GM12874 (cell line): ENCODE results near the gene TRAPPC10.

Source experiments
- TF ChIP-seq, protein P1 (sequence below): IDR thresholded peaks from 2 replicates; pipeline ENCODE4 v1.5.1; 2011; ENCODE audit warnings: low read depth, mild to moderate bottlenecking, control low read depth, low read length, moderate library complexity; ENCODE audit not compliant: insufficient read depth

TRAPPC10 gene

GRCh38 chr21:43997766-43998742 lies 14.1 kb upstream of the TRAPPC10 start:
- TF ChIP-seq, protein P1, sequence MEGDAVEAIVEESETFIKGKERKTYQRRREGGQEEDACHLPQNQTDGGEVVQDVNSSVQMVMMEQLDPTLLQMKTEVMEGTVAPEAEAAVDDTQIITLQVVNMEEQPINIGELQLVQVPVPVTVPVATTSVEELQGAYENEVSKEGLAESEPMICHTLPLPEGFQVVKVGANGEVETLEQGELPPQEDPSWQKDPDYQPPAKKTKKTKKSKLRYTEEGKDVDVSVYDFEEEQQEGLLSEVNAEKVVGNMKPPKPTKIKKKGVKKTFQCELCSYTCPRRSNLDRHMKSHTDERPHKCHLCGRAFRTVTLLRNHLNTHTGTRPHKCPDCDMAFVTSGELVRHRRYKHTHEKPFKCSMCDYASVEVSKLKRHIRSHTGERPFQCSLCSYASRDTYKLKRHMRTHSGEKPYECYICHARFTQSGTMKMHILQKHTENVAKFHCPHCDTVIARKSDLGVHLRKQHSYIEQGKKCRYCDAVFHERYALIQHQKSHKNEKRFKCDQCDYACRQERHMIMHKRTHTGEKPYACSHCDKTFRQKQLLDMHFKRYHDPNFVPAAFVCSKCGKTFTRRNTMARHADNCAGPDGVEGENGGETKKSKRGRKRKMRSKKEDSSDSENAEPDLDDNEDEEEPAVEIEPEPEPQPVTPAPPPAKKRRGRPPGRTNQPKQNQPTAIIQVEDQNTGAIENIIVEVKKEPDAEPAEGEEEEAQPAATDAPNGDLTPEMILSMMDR, result no peak

- TF ChIP-seq, protein P1, result no peak
These were observed 11.7 kb upstream of the TRAPPC10 start for GRCh38 chr21:44000360-44000759.

DNA sequence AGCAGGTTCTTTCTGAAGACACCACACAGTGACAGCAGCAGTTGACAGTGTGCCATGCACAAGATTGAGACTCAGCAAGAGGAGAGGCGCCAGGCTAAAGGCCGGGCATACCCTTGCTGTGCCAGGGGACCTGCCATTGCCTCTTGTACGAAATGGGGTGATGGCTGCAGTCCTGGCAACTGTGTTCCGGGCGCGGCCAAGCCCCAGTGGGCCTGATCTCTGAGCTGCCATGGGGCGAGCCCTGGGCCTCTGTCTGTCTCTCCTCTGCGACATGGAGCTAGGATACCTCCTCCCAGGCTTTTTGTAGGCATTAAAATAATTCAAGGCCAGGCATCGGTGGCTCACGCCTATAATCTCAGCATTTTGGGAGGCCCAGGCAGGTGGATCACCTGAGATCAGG lies 9.6 kb upstream of the TRAPPC10 start:
- TF ChIP-seq, protein P1, result no peak

DNA sequence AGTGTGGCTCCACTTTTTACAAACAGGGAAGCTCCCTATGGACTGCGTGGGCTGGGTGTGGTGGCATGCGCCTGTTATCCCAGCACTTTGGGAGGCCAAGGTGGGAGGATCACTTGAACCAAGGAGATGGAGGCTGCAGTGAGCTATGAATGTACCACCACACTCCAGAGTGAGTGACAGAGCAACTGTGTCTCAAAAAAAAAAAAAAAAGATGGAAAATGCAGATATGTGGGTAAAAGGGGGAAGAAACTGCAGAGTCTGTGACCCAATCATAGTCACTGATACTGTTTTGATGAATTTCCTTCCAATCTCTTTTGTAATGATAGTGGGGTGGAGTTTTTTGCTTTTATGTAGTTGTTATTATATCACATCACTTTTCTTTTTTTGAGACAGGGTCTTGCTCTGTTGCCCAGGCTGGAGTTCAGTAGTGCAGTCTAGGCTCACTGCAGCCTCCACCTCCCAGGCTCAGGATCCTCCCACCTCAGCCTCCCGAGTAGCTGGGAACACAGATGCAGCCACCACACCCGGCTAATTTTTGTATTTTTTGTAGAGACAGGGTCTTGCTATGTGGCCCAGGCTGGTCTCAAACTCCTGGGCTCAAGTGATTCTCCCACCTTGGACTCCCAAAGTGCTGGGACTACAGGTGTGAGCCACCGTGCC lies 8.7 kb upstream of the TRAPPC10 start:
- TF ChIP-seq, protein P1, result no peak

GRCh38 chr21:44005071-44005470 lies 7.0 kb upstream of the TRAPPC10 start:
- TF ChIP-seq, protein P1, result no peak

DNA sequence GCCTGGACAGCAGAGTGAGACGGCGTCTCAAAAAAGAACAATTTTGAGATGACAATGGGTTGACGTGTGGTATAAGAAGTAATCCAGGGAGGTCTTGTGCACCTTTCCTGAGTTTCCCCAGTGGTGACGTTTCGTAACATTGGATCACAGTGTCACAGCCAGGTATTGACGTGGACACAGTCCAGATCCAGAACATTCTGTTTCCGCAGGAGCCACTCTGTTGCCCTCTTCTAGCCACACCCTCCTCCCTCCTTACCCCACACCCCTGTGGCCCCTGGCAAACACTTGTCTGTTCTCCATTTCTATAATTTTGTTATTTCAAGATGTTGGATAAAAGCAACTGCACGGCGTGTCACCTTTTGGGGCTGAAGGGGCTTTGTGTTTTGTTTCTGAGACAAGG lies 6.5 kb upstream of the TRAPPC10 start:
- TF ChIP-seq, protein P1, result no peak

DNA sequence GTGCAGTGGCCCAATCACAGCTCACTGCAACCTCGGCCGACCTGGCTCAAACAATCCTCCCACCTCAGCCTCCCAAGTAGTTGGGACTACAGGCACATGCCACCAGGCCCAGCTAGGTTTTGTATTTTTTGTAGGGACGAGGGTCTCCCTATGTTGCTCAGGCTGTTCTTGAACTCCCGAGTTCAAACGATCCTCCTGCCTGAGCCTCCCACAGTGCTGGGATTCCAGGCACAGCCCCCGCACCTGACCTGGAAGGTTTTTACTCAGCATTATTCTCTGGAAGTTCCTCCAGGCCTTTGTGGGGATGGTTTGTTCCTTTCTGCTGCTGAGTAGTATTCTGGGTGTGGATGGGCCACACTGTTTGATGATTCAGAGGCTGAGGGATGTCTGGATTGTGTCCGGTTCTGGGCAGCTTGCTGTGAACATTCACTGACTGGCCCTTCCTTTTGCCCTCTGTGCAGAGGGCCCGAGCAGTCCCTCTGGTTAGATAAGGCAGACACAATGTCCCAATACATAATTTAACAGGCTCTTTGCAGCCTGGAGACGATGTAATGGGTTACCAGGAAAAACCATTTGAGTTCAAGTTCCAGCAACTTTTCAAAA lies 6.0 kb upstream of the TRAPPC10 start:
- TF ChIP-seq, protein P1, result no peak
